ENCODE measurements around the gene MYH4. TPM values are rescaled to one million over a fixed set of nuclear protein-coding genes. Genes with fewer than 3 reads are reported as not detected.

The MYH4 gene
- total and polyA plus RNA-seq, 2 of the 13 experiments (the other 11 are each of a cell fraction or from before 2014, with no cell fraction given) = 0.01 to 0.02 TPM

- in situ Hi-C loops (cut with HindIII; ENCODE audit: extremely low pct_ligation_motif_present, low pct_unique_long_range_greater_than_20kb) = no loop called here
- CTCF ChIA-PET (ENCODE audit: low intra/inter-chr PET ratio, low total read pairs) = no interaction called here
Observed at GRCh38 chr17:10458701-10459100, 10.7 kb downstream of the MYH4 start.

GRCh38 chr17:10457952-10458351 lies 11.4 kb downstream of the MYH4 start:
- in situ Hi-C loops (cut with HindIII; ENCODE audit: extremely low pct_ligation_motif_present, low pct_unique_long_range_greater_than_20kb) (no loop called here), intact Hi-C loops (cut with micrococcal nuclease; ENCODE audit: unreplicated experiment) (no loop called here)
- H3K27me3 ChIP-seq (ENCODE audit: control insufficient read depth in 1 of 2, insufficient read depth in 2 of 2, low read length in 2 of 2) = peaks cover 0 to 12% of the 10 kb centered on the region in 2 experiments; a peak in 1 of 5 replicates

More at GRCh38 chr17:10458701-10459100, 10.7 kb downstream of the MYH4 start:
- peaks cover 0 to 12% of the 10 kb centered on the region in 2 experiments; a peak in 1 of 5 replicates for H3K27me3 ChIP-seq (ENCODE audit: control insufficient read depth in 1 of 2, insufficient read depth in 2 of 2, low read length in 2 of 2)
- 3% methylated on average over 3 of the region's 3 CpGs for WGBS (ENCODE audit: low lambda C conversion rate)
- H3K27ac ChIP-seq (ENCODE audit: extremely low read length, insufficient read depth, low read length) = no peak overlapping the region
- POLR2A ChIA-PET = no interaction called here
- no peaks in the 10 kb centered on the region for H3K36me3 ChIP-seq (replicated peaks in 1 of 2; ENCODE audit: control insufficient read depth in 1 of 2, insufficient read depth in 2 of 2, low read length in 2 of 2)
- H3K4me1 ChIP-seq (ENCODE audit: insufficient read depth, low read length) = peaks cover 17% of the 10 kb centered on the region
- H4K20me1 ChIP-seq (ENCODE audit: insufficient read depth, low read length) = no peaks in the 10 kb centered on the region
- intact Hi-C loops (cut with micrococcal nuclease; ENCODE audit: unreplicated experiment) = no loop called here
- H2AFZ ChIP-seq (ENCODE audit: low read length) = no peak overlapping the region
- no peaks in the 10 kb centered on the region for H3K79me2 ChIP-seq (ENCODE audit: insufficient read depth, low read length)
- TF ChIP-seq ZNF460 (CRISPR knock-in tag; IDR thresholded peaks at IDR 0.05; ENCODE audit: borderline replicate concordance) = no peak
- TF ChIP-seq TEAD2 (CRISPR knock-in tag; IDR thresholded peaks at IDR 0.05) = no peak
- no peak for TF ChIP-seq HMG20A (CRISPR knock-in tag; IDR thresholded peaks at IDR 0.05; ENCODE audit: borderline replicate concordance)
- TF ChIP-seq RFX5 (IDR thresholded peaks at IDR 0.05; ENCODE audit: low read depth, low read length) = no peak
- no peak for TF ChIP-seq PBX3 (CRISPR knock-in tag; IDR thresholded peaks at IDR 0.05; ENCODE audit: borderline replicate concordance)
- no peak for TF ChIP-seq ZFX (CRISPR knock-in tag; IDR thresholded peaks at IDR 0.05; ENCODE audit: low read depth)
- H3K4me2 ChIP-seq (ENCODE audit: low read depth, low read length) = no peak overlapping the region
- DNase-seq (ENCODE audit: low spot score) (no peak), ATAC-seq (no peak), FAIRE-seq (no peak)
- BruUV-seq (replicated peaks) = no TSS peak
- no peak overlapping the region for H3K4me3 ChIP-seq (replicated peaks in 1 of 3; ENCODE audit: insufficient read depth in 1 of 3, low read depth in 2 of 3, low read length in 3 of 3)
- no peak overlapping the region for H3K9ac ChIP-seq (ENCODE audit: insufficient read depth, low read depth, low read length)
- H3K9me3 ChIP-seq (ENCODE audit: low read length) = no peaks in the 10 kb centered on the region

More at GRCh38 chr17:10457952-10458351, 11.4 kb downstream of the MYH4 start:
- no peaks in the 10 kb centered on the region for H3K79me2 ChIP-seq (ENCODE audit: insufficient read depth, low read length)
- ATAC-seq (no peak), FAIRE-seq (no peak), DNase-seq (ENCODE audit: low spot score) (no peak)
- no TSS peak for BruUV-seq (replicated peaks)
- no peaks in the 10 kb centered on the region for H3K36me3 ChIP-seq (replicated peaks in 1 of 2; ENCODE audit: control insufficient read depth in 1 of 2, insufficient read depth in 2 of 2, low read length in 2 of 2)
- TF ChIP-seq RAD21 (CRISPR knock-in tag; IDR thresholded peaks at IDR 0.05) (no peak), ZNF10 (CRISPR knock-in tag; IDR thresholded peaks at IDR 0.05; ENCODE audit: borderline replicate concordance, low read depth) (no peak), ZNF343 (CRISPR knock-in tag; IDR thresholded peaks at IDR 0.05) (no peak), KLF6 (CRISPR knock-in tag; IDR thresholded peaks at IDR 0.05) (no peak), JARID2 (CRISPR knock-in tag; IDR thresholded peaks at IDR 0.05; ENCODE audit: insufficient replicate concordance) (no peak), ZBTB7A (CRISPR knock-in tag; IDR thresholded peaks at IDR 0.05) (no peak)
- H3K4me3 ChIP-seq (replicated peaks in 1 of 3; ENCODE audit: insufficient read depth in 1 of 3, low read depth in 2 of 3, low read length in 3 of 3) = no peak overlapping the region
- H3K27ac ChIP-seq (ENCODE audit: extremely low read length, insufficient read depth, low read length) = no peak overlapping the region
- WGBS (ENCODE audit: low lambda C conversion rate) = 0% methylated on average over 1 of the region's 1 CpG
- H3K9ac ChIP-seq (ENCODE audit: insufficient read depth, low read depth, low read length) = no peak overlapping the region
- POLR2A ChIA-PET = no interaction called here
- H2AFZ ChIP-seq (ENCODE audit: low read length) = no peak overlapping the region
- CTCF ChIA-PET (ENCODE audit: low intra/inter-chr PET ratio, low total read pairs) = no interaction called here
- no peaks in the 10 kb centered on the region for H4K20me1 ChIP-seq (ENCODE audit: insufficient read depth, low read length)
- H3K4me1 ChIP-seq (ENCODE audit: insufficient read depth, low read length) = peaks cover 17% of the 10 kb centered on the region
- no peaks in the 10 kb centered on the region for H3K9me3 ChIP-seq (ENCODE audit: low read length)
- H3K4me2 ChIP-seq (ENCODE audit: low read depth, low read length) = no peak overlapping the region
